ENCODE data around the gene BTBD16. TPM values are rescaled to one million over a fixed set of nuclear protein-coding genes. Genes with fewer than 3 reads are reported as not detected.

The BTBD16 gene
- total and polyA plus RNA-seq, 2 experiments from 2014 or later, result 0.47 to 0.74 TPM

- no peak overlapping the region for H2AFZ ChIP-seq
- H3K27me3 ChIP-seq, result no peaks in the 10 kb centered on the region
- no peaks in the 10 kb centered on the region for H3K36me3 ChIP-seq (replicated peaks; ENCODE audit: insufficient read depth, low read depth)
- 94% methylated on average over 11 of the region's 11 CpGs for WGBS (ENCODE audit: low lambda C conversion rate, missing lambda C conversion rate)
- no peaks in the 10 kb centered on the region for H3K9me2 ChIP-seq (replicated peaks; ENCODE audit: insufficient read depth)
- TF ChIP-seq EZH2phosphoT487 (IDR thresholded peaks at IDR 0.05; ENCODE audit: low read depth, severe bottlenecking, unreplicated experiment) (no peak), EZH2 (IDR thresholded peaks at IDR 0.05; ENCODE audit: borderline replicate concordance) (no peak), CTCF (IDR thresholded peaks at IDR 0.05; ENCODE audit: poor library complexity) (no peak)
- no peaks in the 10 kb centered on the region for H3K4me1 ChIP-seq (ENCODE audit: insufficient read depth)
- DNase-seq (ENCODE audit: low spot score), result no peak
- no peaks in the 10 kb centered on the region for H3K9me3 ChIP-seq (ENCODE audit: low read depth)
- no peak overlapping the region for H3K4me3 ChIP-seq
- no peaks in the 10 kb centered on the region for H3K79me2 ChIP-seq
- H4K20me1 ChIP-seq (ENCODE audit: insufficient read depth, poor library complexity, severe bottlenecking), result no peaks in the 10 kb centered on the region
- no peak overlapping the region for H3K27ac ChIP-seq
- H3K4me2 ChIP-seq, result no peak overlapping the region
These were observed 26.8 kb upstream of the BTBD16 start for GRCh38 chr10:122244001-122244975.

GRCh38 chr10:122245136-122245535 is 26.0 kb upstream of the BTBD16 start:
- Histone ChIP-seq H3K4me1 (ENCODE audit: insufficient read depth) (no peaks in the 10 kb centered on the region), H3K79me2 (no peaks in the 10 kb centered on the region), H3K4me2 (no peak overlapping the region), H3K27ac (no peak overlapping the region), H3K9me2 (replicated peaks; ENCODE audit: insufficient read depth) (no peaks in the 10 kb centered on the region), H3K27me3 (no peaks in the 10 kb centered on the region), H4K20me1 (ENCODE audit: insufficient read depth, poor library complexity, severe bottlenecking) (no peaks in the 10 kb centered on the region), H3K4me3 (no peak overlapping the region), H3K9me3 (ENCODE audit: low read depth) (no peaks in the 10 kb centered on the region), H3K36me3 (replicated peaks; ENCODE audit: insufficient read depth, low read depth) (no peaks in the 10 kb centered on the region), H2AFZ (no peak overlapping the region)
- no peak for DNase-seq (ENCODE audit: low spot score)
- TF ChIP-seq EZH2phosphoT487 (IDR thresholded peaks at IDR 0.05; ENCODE audit: low read depth, severe bottlenecking, unreplicated experiment), result no peak
- no peak for TF ChIP-seq CTCF (IDR thresholded peaks at IDR 0.05; ENCODE audit: poor library complexity)
- no peak for TF ChIP-seq EZH2 (IDR thresholded peaks at IDR 0.05; ENCODE audit: borderline replicate concordance)
- WGBS (ENCODE audit: low lambda C conversion rate, missing lambda C conversion rate), result 85% methylated on average over 4 of the region's 4 CpGs

GRCh38 chr10:122245897-122246296 is 25.2 kb upstream of the BTBD16 start:
- H3K4me2 ChIP-seq, result no peak overlapping the region
- no peak overlapping the region for H2AFZ ChIP-seq
- no peaks in the 10 kb centered on the region for H3K27me3 ChIP-seq
- no peak overlapping the region for H3K4me3 ChIP-seq
- no peaks in the 10 kb centered on the region for H3K79me2 ChIP-seq
- H3K9me3 ChIP-seq (ENCODE audit: low read depth), result no peaks in the 10 kb centered on the region
- DNase-seq (ENCODE audit: low spot score), result no peak
- WGBS (ENCODE audit: low lambda C conversion rate, missing lambda C conversion rate), result 95% methylated on average over 11 of the region's 11 CpGs
- H3K4me1 ChIP-seq (ENCODE audit: insufficient read depth), result no peaks in the 10 kb centered on the region
- H3K27ac ChIP-seq, result no peak overlapping the region
- no peaks in the 10 kb centered on the region for H3K9me2 ChIP-seq (replicated peaks; ENCODE audit: insufficient read depth)
- TF ChIP-seq EZH2 (IDR thresholded peaks at IDR 0.05; ENCODE audit: borderline replicate concordance), result no peak
- no peak for TF ChIP-seq CTCF (IDR thresholded peaks at IDR 0.05; ENCODE audit: poor library complexity)
- no peak for TF ChIP-seq EZH2phosphoT487 (IDR thresholded peaks at IDR 0.05; ENCODE audit: low read depth, severe bottlenecking, unreplicated experiment)
- H3K36me3 ChIP-seq (replicated peaks; ENCODE audit: insufficient read depth, low read depth), result no peaks in the 10 kb centered on the region
- no peaks in the 10 kb centered on the region for H4K20me1 ChIP-seq (ENCODE audit: insufficient read depth, poor library complexity, severe bottlenecking)
